Stimulated activated CD4-positive, alpha-beta T cell treated with anti-CD3 and anti-CD28 coated beads, TNF-alpha, amount 100 ng/mL, for 1 hour (primary cell): ENCODE data around the gene MAD2L1BP.

ENCODE experiments used
- DNase-seq, 3 donors: peaks; one replicate each; pipeline ENCODE4 v3.0.0-alpha.2; 2020; ENCODE audit warnings: low read depth in 3 of 3, low spot score in 1 of 3

MAD2L1BP gene

GRCh38 chr6:43665376-43665775 is 29.7 kb downstream of the MAD2L1BP start:
- DNase-seq: no peak

DNA sequence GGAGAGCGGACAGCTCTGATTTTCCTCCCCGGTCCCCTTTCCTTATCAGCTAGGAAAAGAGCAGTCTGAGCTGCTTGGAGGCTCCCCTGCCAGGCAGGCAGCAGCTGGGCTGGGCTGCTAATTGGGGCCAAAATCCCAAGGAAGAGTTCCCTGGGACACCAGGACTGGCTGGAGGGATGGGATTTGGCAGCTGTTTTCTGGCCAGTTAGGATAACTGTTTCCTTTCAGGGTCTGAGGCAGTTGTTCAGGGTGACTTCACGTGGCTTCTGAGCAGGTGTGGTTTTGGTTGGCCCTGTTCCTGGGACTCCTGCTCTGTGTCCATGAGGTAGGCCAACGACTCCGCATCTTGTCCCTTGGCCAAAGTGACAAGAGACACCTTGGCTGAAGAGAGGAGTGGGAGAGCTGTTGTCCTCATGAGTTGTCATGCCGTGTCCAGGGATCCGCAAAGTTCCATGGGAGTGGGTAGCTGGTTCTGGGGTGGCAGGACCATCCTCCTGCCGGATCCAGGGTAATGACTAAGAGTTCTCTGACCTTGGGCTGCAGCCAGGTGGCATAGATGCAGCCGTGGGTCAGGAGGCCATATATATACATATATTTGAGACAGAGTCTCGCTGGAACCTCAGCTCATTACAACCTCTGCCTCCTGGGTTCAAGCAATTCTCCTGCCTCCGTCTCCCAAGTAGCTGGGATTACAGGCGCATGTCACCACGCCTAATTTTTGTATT is 30.7 kb downstream of the MAD2L1BP start:
- no peak for DNase-seq

DNA sequence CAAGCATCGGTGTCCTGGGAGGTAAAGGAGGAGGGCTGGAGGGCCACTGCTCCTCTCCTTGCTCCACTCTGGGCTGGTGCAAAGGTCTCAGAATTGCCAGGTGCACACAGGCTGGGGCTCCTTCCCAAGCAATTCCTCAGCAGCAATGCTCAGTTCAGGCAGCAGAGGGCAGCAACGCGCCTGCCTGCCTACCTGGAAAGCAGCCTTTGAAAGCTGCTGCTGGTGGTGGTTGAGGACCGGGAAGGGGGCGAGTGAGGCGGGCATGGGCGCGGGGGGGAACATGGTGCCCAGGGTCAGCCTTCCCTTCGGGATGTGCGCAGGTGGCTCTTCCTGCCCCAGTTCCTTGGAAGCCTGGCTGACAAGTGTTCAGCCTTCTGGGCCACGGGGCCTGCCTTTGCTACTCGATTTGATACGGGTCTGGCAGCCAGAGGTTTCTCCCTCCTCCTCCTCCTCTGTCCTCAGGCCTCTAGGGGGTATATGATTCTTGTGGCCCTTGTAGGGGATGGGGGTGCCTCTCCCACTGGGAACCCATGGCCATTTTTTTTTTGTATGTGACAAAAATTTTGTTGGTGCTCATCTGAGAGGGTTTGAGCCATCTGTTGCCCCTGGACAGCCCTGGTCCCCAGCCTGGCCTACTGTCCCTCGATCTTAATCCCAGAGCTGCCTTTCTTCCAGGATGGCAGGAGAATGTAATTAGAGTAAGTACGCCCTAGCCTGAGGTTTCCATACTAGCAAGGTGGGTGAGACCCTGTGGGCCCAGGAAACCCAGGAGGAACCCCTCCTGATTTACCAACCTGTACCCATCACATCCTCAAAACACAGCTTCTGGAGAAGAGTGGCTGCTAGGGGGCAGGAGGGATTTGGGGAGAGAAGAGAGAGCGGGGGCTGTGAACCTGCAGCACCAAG is 31.9 kb downstream of the MAD2L1BP start:
- peak; percentile 37 to 85 (median 47) for DNase-seq

DNA sequence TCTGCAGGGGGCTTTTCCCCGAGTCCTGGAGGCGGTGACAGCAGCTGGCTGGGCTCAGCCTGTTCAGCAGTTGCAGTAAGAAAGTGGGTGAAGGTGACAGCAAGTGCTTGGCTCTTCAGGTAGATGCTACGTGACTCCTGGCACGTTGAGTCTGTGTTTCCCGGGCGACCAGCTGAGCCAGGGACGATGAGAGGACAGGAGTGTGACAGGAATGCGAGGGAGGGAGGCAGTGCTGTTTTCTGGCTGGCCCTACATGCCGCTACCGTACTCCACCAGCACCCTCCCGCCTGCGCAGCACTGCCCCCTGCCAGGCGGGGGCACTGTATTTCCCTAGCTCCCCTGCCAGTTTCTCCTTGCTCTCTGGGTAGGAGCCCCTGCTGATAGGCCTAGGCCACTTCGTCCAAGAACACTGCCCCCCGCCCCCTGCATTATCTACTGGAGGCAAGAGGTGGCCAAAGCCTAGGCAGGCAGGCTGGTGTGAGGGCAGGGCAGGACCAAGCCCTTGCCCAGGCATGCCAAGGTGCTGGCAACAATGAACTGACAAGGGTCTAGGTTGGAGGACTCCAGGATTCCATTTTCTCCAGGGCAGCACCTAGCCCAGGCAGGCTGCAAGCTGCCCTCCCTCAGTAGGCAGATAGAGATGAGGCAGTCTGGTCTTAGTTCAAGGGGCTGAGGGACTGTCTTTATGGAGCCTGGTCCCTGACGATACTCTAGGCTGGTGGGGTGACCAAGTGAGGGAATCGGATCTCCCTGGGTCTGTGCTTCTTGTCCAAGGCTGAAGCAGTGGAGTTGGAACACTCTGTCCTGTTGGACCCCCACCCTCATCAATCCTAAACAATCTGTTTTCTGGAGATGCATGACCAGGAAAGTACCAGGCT is 32.8 kb downstream of the MAD2L1BP start:
- DNase-seq: peak in 1 of 3 donors; percentile 33

GRCh38 chr6:43669050-43669921 is 33.6 kb downstream of the MAD2L1BP start:
- DNase-seq: no peak

GRCh38 chr6:43669922-43670622 is 34.4 kb downstream of the MAD2L1BP start:
- DNase-seq: no peak

DNA sequence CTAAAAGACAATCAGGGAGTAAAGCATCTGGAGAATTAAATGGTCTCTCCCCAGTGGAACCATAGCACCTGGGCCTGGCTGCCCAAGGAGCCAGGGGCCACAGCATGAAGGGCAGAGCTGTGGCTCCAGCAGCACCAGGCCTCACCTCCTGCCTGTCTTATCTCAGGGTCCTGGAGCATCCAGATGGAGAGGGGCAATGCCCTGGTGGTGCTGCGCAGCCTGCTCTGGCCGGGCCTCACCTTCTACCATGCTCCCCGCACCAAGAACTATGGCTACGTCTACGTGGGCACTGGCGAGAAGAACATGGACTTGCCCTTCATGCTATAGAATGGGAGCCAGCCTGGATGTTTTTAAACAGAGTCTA is 35.0 kb downstream of the MAD2L1BP start:
- DNase-seq: no peak

- no peak for DNase-seq
Measured at GRCh38 chr6:43671011-43671800, 35.6 kb downstream of the MAD2L1BP start.

DNA sequence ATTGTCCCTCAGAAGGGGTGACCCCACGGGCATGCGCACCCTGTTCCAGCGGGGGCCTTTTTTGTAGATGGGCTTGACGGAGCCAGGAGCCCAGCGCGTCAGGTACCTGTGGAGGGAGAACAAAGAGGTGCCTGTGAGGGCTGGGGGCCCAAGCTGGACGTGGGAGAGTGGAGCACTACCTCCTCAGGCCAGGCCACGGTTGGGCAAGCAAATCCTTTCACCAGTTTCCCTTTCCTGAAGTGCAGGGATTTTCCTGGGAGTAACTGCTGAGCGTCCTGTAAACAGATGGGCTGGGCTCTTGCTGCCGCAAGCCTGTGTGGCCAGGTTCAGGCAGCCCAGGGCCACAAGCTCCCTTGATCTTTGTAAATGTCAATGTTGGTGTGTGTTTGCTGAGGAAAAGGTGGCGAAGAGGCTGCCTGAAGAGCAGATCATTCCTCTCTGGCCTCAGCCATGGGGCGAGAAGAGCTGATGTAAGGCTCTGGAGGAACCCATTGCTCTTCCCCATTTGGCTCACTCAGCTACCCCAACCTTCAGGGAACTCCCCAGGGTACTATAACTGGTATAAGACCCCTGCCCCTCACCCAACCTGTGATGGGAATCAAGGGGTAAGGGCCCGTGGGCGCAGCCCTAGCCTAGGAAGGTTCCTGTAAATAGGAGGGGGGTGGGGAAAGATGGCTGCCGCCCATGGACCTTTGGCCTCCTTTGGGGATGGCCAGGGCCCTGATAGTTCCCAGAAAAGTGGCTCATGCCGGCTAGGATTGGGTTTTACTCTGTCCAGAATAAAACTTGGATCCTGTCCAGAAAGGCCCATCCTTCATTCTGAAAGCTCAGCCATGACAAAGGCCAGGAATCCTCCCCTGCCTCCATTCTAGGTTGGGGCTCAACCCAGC is 36.4 kb downstream of the MAD2L1BP start:
- DNase-seq: no peak

DNA sequence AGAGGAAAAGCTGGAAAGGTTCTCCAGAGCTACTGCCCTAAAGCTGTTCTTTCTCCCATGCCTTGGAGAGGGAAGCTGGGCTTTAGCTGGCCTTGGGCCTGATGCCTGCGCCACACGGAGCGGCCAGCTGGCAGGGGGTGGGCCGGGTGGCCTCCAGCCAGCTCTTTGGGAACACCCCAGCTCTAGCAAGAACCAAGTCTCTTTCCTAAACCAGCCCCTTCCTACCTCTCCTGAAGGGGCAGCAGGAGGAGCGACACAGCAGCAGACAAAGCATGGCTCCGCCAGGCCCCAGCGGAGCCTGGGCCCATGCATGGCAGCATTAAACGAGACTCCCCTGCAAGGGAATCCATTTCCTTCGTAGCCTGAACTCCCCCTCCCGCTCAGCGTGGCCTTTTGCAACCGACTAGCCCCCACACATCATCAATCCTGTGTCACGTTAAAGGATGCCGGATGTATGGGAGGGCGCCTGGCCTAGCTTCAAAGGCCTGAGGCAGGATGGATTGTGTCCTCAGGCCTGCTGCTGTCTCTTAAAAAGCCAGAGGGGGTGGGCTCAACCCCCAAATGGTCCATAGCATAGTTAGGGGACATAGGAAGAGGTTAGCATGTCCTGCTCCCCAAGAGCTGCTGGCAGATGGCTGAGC is 37.9 kb downstream of the MAD2L1BP start:
- no peak for DNase-seq

DNA sequence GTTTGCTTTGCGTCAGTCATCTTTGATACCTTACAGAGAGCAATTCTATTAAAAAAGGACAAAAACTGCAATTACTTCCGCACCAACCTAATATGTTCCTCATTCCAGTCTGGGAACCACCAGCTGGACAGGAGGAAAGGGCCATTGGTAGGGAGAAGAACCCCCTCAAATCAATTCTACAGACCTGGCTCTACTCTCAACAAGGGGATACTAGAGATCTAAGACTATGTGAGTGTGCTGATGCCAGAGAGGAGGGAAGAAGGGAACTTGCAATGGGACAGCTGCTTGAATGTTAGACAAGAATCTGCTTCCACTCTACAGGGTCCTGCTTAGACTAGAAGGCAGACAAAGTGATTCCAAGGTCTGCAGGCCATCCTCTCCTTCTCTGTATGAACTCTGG is 38.7 kb downstream of the MAD2L1BP start:
- DNase-seq: no peak

GRCh38 chr6:43674921-43675320 is 39.3 kb downstream of the MAD2L1BP start:
- DNase-seq: no peak

DNA sequence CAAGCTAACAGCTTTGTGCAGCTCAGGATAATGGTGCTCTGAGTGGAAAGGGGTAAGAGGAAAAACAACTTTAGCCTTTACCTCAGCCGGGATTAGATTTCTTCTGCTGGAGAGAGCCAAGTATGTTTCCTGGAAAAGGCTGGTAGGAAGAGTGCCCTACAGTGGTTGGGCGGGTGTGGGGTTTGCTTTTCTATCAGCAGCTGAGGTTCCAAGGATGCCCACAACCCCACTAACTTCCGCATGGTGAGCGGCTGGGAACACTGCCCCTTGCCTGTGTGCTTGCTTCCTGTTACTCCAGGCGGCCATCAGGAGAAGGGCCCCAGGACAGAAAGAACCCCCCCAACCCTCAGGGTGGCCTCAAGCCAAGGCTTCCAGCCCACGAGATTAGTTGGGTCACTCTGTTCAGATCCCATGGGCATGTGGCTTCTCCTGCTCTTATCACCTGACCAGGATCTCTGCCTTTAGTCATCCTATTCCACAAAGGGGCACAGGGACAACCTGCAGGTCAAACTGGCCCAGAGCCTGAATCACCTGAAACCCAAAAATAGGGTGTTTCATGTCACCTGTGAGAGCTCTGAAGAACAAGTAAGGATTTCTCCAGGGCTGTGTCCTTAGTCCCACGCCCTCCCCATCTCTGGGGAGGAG is 41.4 kb downstream of the MAD2L1BP start:
- no peak for DNase-seq

GRCh38 chr6:43677759-43678158 is 42.1 kb downstream of the MAD2L1BP start:
- DNase-seq: no peak

- DNase-seq: no peak
Measured at GRCh38 chr6:43678341-43678740, 42.7 kb downstream of the MAD2L1BP start.

DNA sequence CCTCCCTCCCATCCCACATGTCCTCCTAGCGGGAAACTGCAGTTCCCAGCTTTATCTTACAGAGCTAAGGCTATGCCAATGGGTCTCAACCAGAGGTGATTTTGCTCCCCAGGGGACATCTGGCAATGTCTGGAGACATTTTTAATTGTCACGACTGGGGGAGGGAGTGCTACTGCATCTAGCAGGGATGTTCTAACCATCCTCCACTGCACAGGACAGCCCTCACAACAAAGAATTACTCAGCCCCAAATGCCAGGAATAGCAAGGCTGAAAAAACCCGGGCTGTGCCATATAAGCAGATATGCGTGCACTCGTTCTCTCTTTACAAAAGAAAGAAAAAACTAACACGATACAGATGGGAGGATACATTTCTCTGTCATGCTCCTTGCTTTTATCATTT is 43.4 kb downstream of the MAD2L1BP start:
- DNase-seq: no peak
